Fibroblast of skin of scalp (primary cell): Measurements from ENCODE around the gene C10orf105.

Source experiments
- DNase-seq: peaks from one replicate; pipeline ENCODE4 v3.0.0-alpha.2; 2013

Gene C10orf105

DNA sequence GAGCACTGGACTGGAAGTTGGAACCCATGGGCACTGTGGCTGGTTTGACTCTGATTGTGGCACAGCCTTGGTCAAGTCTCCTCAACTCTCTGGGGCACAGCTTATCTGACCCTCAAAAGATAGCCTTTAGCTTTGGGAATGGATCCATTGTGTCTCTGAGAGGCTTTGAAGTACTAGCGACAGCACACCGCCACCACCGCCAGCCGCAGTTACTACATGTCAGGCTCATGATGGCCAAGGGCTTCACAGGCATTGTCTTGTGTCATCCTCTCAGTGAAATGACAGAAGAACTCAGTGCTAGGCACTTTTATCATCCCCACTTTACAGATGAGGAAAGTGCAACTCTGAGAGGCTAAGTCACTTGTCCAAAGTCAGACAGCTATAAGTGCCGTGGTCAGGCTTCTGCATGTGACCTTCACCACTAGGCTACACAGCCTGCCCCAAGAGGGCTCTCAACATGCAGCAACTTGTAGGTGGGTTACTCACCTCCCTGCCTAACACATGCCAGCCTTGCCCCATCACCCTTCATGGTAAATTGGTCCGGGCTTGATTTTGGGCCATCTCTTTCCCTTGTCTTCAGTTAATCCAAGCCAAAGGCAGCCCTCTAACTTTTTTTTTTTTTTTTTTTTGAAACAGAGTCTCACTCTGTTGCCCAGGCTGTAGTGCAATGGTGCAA, 44.1 kb downstream of the C10orf105 start:
- DNase-seq, result no peak

- DNase-seq, result no peak
Observed at GRCh38 chr10:71671994-71672946, 47.3 kb downstream of the C10orf105 start.

DNA sequence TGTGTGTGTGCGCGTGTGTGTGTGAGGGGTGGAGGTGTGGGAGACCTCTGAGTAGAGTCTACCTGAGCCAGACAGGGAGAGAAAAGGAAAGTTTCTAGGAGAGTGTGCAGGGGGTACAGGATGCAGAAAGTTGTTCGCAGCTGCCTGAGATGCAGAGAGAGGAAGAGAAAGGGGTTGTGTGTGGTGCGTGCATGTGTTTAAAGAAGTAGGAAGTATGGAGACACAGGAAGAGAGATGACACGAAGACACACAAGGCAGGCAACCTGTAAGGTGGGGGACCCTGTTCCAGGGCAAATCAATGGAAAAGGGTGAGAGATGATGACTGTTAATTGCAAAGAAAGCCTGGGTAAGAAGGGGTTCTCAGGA, 52.2 kb downstream of the C10orf105 start:
- DNase-seq, result no peak

DNA sequence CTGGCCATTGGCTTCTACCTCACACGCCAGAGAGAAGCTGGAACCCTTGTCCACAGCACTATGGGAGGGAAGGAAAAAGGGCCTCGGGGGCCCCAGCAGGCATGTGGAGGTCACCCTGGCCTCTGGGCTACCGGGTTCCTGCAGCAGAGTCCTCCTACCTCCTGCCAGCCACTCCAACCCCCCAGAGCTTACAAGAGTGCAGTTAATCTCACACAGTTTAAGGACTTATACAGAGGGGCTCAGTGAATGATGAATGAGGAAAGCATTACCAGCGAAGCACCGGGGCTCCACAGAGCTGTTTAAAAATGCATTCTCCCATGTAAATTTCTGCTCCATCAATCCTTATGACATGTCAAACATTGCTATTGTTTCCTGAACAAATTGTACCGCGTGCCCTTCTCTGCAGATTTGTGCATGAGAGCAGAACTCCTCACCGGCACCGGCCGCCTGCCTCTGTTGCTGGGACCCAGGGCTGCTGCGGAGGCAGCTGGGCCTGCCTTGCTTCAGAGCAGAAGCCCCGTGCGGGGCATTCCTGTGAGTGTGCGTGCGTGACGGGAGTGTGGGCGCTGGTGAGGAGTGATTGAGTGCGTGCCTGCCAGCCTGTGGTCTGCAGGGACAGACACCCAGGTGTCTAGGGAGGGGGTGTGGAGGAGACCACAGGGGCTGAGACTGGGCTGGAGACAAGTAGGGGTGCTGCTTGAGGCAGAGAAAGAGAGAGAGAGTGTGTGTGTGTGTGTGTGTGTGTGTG, 52.8 kb downstream of the C10orf105 start:
- DNase-seq, result no peak

DNA sequence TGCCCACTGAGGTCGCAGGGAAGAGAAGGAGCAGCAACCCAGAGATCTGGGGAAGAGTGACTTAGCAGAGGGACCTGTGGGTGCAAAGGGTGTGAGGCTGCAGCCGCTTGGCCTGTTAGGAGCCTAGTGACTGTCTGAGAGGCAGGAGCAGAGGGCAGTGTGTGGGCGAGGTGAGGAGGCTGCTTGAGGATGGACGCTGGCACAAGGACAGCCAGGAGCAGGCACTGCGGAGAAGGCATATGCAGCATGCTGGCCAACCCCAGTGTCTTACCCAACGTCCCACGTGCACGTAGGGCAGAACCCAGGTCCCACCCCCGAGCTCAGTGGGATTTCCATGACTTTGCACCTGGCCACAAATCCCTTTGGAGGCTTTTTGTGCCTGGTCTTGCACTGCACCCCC, 54.1 kb downstream of the C10orf105 start:
- no peak for DNase-seq

GRCh38 chr10:71664585-71664984, 55.0 kb downstream of the C10orf105 start:
- DNase-seq, result no peak

DNA sequence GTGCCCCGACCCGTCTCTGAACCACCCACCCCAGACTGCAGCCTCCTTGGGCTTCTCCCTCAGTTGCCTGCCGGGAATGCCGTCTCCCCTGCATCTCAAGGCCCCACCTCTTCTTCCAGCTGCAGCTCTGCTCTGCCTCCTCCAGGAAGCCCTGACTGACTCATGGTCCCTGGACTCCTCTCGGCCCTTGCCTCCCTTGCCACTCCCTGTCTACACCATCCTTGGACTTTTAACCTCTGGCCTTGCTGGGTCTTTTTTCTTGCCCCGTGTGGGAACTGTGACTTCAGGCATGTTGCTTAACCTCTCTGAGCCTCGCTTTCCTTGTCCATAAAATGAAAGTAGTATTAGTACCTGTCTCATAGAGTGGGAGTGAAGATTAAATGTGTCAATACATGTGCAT, 56.3 kb downstream of the C10orf105 start:
- DNase-seq, result no peak

GRCh38 chr10:71661779-71662336, 57.7 kb downstream of the C10orf105 start:
- no peak for DNase-seq
